RWPE2 (cell line): ENCODE results near the gene PRKG1.

Experiments used
- ATAC-seq: fragments of 200-7000 bp; cut with Tn5 transposase; 3 replicates; pipeline ENCODE4 v1.9.1; 2021; ENCODE audit warnings: low read depth
- DNase-seq: peaks from one replicate; pipeline ENCODE4 v3.0.0-alpha.2; 2020; ENCODE audit warnings: low spot score
- H3K27ac ChIP-seq: fragments of 450-650 bp; 2 replicates; pipeline ENCODE4 v1.5.1; 2017; ENCODE audit warnings: mild to moderate bottlenecking; ENCODE audit not compliant: poor library complexity, severe bottlenecking
- H3K27me3 ChIP-seq: fragments of 250-450 bp; sonication (Bioruptor Pico); 2 replicates; pipeline ENCODE4 v1.5.1; 2021; ENCODE audit warnings: mild to moderate bottlenecking, moderate library complexity; ENCODE audit not compliant: insufficient read depth, poor library complexity, severe bottlenecking
- H3K36me3 ChIP-seq: fragments of 250-450 bp; sonication (Bioruptor Pico); 2 replicates; pipeline ENCODE4 v1.5.1; 2020; ENCODE audit warnings: low read depth, mild to moderate bottlenecking, moderate library complexity
- H3K4me1 ChIP-seq: fragments of 250-450 bp; sonication (Bioruptor Pico); 2 replicates; pipeline ENCODE4 v1.5.1; 2021; ENCODE audit warnings: mild to moderate bottlenecking, moderate library complexity; ENCODE audit not compliant: insufficient read depth, poor library complexity, severe bottlenecking
- H3K4me3 ChIP-seq: fragments of 250-450 bp; sonication (Bioruptor Pico); 2 replicates; pipeline ENCODE4 v1.5.1; 2021; ENCODE audit warnings: mild to moderate bottlenecking, moderate library complexity; ENCODE audit not compliant: severe bottlenecking
- H3K9me3 ChIP-seq: fragments of 250-450 bp; sonication (Bioruptor Pico); 2 replicates; pipeline ENCODE4 v1.5.1; 2021; ENCODE audit warnings: mild to moderate bottlenecking, moderate library complexity; ENCODE audit not compliant: severe bottlenecking
- TF ChIP-seq, protein P1 (sequence below): fragments of 450-650 bp; IDR thresholded peaks from one replicate; pipeline ENCODE4 v1.5.1; 2017; ENCODE audit warnings: mild to moderate bottlenecking, moderate library complexity; ENCODE audit not compliant: poor library complexity, severe bottlenecking

PRKG1 gene

DNA sequence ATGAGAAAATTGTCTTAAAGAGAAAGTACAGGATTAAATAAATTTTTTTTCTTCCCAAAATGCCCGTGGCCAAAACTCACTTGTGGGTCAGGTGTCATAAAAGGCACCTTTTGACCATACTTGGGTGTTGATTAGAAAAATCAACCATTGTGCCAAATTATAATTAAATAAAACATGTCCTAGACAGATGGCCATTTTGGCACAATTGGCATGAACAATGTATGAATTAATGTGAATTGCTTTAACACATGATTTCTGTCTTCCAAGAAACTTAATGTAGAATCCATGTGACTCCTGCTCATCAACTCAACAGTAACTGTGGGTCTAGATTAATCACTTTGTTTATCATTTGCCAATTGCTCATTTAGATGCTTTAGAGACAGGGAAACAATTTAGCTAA lies 561.1 kb downstream of the PRKG1 start:
- no peak overlapping the region for H3K4me3 ChIP-seq
- H3K27ac ChIP-seq, result no peak overlapping the region
- H3K9me3 ChIP-seq, result no peaks in the 10 kb centered on the region
- H3K4me1 ChIP-seq, result no peaks in the 10 kb centered on the region
- DNase-seq, result no peak
- TF ChIP-seq, protein P1, sequence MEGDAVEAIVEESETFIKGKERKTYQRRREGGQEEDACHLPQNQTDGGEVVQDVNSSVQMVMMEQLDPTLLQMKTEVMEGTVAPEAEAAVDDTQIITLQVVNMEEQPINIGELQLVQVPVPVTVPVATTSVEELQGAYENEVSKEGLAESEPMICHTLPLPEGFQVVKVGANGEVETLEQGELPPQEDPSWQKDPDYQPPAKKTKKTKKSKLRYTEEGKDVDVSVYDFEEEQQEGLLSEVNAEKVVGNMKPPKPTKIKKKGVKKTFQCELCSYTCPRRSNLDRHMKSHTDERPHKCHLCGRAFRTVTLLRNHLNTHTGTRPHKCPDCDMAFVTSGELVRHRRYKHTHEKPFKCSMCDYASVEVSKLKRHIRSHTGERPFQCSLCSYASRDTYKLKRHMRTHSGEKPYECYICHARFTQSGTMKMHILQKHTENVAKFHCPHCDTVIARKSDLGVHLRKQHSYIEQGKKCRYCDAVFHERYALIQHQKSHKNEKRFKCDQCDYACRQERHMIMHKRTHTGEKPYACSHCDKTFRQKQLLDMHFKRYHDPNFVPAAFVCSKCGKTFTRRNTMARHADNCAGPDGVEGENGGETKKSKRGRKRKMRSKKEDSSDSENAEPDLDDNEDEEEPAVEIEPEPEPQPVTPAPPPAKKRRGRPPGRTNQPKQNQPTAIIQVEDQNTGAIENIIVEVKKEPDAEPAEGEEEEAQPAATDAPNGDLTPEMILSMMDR, result no peak
- H3K36me3 ChIP-seq, result no peaks in the 10 kb centered on the region
- ATAC-seq, result no peak
- H3K27me3 ChIP-seq, result no peaks in the 10 kb centered on the region

DNA sequence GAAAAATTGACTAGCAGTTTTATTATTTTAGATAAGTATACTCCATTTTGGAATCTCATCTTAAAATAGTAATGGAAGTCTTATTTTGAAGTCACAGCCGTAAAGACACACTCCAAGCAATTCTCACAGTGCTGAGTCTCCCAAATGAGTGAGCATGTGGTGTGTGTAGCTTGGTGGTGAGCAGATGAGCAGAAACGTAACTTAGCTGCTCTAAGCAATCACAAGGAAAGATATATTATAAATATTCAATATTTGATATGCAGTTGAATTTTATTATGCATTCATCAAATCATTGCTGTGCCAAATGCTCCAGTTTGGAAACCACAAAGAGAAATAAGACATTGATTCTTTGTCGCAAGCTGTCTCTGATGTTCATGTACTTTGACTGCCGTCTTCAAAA lies 563.9 kb downstream of the PRKG1 start:
- Histone ChIP-seq H3K9me3 (no peaks in the 10 kb centered on the region), H3K36me3 (no peaks in the 10 kb centered on the region), H3K27me3 (peaks cover 5% of the 10 kb centered on the region), H3K27ac (no peak overlapping the region), H3K4me1 (no peaks in the 10 kb centered on the region), H3K4me3 (no peak overlapping the region)
- ATAC-seq, result no peak
- no peak for DNase-seq
- TF ChIP-seq, protein P1, result no peak

DNA sequence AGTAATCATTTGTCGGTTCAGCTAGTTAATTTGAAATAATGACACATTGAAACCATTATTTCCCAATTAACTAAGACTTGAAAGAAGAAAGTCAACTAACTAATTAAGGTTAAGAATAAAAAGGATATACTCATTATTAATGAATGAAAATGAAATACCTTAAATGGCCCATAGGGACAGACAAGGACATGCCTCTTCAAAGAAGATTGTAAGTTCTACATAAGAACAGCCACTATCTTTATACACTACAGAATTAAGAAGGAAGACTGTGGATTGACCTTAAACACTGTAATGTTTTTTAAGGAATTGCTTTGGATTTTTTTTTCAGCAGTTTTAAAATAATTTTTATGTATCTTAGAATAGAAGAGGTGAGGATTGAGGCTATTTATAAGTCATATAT lies 564.5 kb downstream of the PRKG1 start:
- Histone ChIP-seq H3K9me3 (no peaks in the 10 kb centered on the region), H3K4me1 (no peaks in the 10 kb centered on the region), H3K4me3 (no peak overlapping the region), H3K36me3 (no peaks in the 10 kb centered on the region), H3K27ac (no peak overlapping the region), H3K27me3 (peaks cover 10% of the 10 kb centered on the region)
- ATAC-seq, result no peak
- DNase-seq, result no peak
- TF ChIP-seq, protein P1, result no peak

DNA sequence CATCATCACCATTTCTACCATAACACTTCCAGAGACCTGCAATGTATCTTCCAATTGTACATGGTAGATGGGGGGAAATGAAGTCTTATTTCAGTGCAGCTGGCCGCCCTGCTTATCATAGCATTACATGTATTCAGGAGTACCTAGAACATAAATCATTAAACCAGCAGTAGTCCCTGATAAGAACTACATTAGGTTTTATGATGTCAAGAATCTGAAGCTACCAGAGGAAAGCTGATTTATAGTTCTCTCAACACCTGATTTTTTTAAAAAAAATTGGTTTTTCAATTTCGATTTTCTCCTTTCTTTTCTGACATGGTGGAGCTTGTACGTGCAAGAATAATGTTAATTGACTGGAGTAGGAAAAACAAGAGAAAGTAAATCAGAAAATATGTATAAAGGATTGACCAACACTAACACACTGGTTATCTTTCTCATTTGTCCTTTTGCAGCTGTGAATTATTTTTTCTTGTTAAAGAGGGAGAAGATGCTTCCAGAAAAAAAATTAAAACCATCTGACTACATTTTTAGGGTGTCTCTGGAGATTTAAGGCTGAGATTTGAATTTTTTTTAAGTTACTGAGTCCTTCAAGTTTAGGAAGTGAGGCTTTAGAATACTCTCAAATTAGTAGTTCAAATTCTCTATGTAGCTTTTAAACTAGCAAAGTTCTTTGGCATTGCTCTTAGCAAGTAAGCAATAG lies 566.0 kb downstream of the PRKG1 start:
- no peak overlapping the region for H3K4me3 ChIP-seq
- DNase-seq, result no peak
- H3K4me1 ChIP-seq, result no peaks in the 10 kb centered on the region
- H3K36me3 ChIP-seq, result no peaks in the 10 kb centered on the region
- TF ChIP-seq, protein P1, result no peak
- ATAC-seq, result no peak
- H3K9me3 ChIP-seq, result no peaks in the 10 kb centered on the region
- no peak overlapping the region for H3K27ac ChIP-seq
- H3K27me3 ChIP-seq, result peaks cover 17% of the 10 kb centered on the region

DNA sequence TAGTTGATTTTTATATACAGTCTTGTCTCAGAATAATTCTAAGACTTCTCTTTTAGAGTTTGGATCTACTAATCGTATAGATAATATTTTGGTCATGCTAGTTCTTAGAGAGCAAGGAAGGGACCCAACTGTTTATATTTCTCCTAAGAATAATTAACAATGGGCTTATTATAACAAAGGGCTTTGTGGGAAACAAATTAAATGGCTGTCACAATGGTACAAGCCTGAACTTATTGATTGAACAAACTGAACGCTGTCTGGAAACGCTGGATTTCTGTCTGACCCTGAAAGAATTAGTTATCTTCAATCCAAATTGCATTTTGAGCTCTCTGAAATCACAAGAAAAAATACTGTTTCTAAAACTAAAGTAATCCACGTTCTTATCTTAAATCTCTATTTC lies 568.3 kb downstream of the PRKG1 start:
- Histone ChIP-seq H3K27ac (no peak overlapping the region), H3K36me3 (no peaks in the 10 kb centered on the region), H3K27me3 (peaks cover 17% of the 10 kb centered on the region), H3K4me1 (no peaks in the 10 kb centered on the region), H3K9me3 (no peaks in the 10 kb centered on the region), H3K4me3 (no peak overlapping the region)
- no peak for DNase-seq
- ATAC-seq, result no peak
- TF ChIP-seq, protein P1, result no peak
